ENCODE data around the gene C2CD3. TPM values are rescaled to one million over a fixed set of nuclear protein-coding genes. Genes with fewer than 3 reads are reported as not detected.

Gene C2CD3
- total and polyA plus RNA-seq, 9 of the 15 experiments (the other 6 are each of a cell fraction or from before 2014, with no cell fraction given) = 4.4 to 20.2 (median 15.4) TPM

- TF ChIP-seq GMEB1 (CRISPR knock-in tag; IDR thresholded peaks at IDR 0.05) (peak; percentile 64), ZNF77 (CRISPR knock-in tag; IDR thresholded peaks at IDR 0.05) (0 out of 2 replicates have a peak, but pooled peaks have one; percentile 63), KHSRP (IDR thresholded peaks at IDR 0.05) (no peak), HDAC8 (tag; IDR thresholded peaks at IDR 0.05) (peak; percentile 74; the same call in 1 of the 2 replicates), ZNF408 (CRISPR knock-in tag; IDR thresholded peaks at IDR 0.05; ENCODE audit: low read depth) (peak; percentile 98), RNF219 (CRISPR knock-in tag; IDR thresholded peaks at IDR 0.05) (peak; percentile 89), ZNF79 (CRISPR knock-in tag; IDR thresholded peaks at IDR 0.05; ENCODE audit: low read depth) (peak; percentile 90), ZNF253 (CRISPR knock-in tag; conservative IDR thresholded peaks at IDR 0.05) (peak; percentile 87; the same call in 1 of the 2 replicates), ZNF445 (CRISPR knock-in tag; IDR thresholded peaks at IDR 0.05; ENCODE audit: low read depth) (peak; percentile 43; the same call in 1 of the 2 replicates), ZNF780A (CRISPR knock-in tag; IDR thresholded peaks at IDR 0.05) (0 out of 2 replicates have a peak, but pooled peaks have one; percentile 23), ZBTB11 (CRISPR knock-in tag; IDR thresholded peaks at IDR 0.05) (peak in 1 of 3 experiments; percentile 85; a peak in 2 of 6 replicates), BDP1 (IDR thresholded peaks at IDR 0.05; ENCODE audit: insufficient read depth, insufficient read length) (no peak), FOXA3 (CRISPR knock-in tag; conservative IDR thresholded peaks at IDR 0.05 in 1 of 2, IDR thresholded peaks at IDR 0.05 in 1 of 2) (no peak), HMGN3 (IDR thresholded peaks at IDR 0.05; ENCODE audit: borderline replicate concordance, extremely low read depth, insufficient read length, low read depth, low read length) (no peak), SNAPC5 (CRISPR knock-in tag; IDR thresholded peaks at IDR 0.05) (peak; percentile 56; the same call in 1 of the 2 replicates), ZNF395 (CRISPR knock-in tag; IDR thresholded peaks at IDR 0.05) (no peak), PTTG1 (tag; IDR thresholded peaks at IDR 0.05; ENCODE audit: low read depth) (peak; percentile 51; the same call in 1 of the 2 replicates)
Measured at GRCh38 chr11:74116719-74117118, 54.1 kb downstream of the C2CD3 start (continued).
